Measurements from ENCODE around the gene CLCN2.
A peak's percentile ranks its signal among the peaks of the same experiment; 100 is the strongest.
"Not testable (repeated sequence)": the region's sequence is repeated elsewhere in the genome, so short reads cannot be mapped to it uniquely, and the experiment has no call there.

The CLCN2 gene

DNA sequence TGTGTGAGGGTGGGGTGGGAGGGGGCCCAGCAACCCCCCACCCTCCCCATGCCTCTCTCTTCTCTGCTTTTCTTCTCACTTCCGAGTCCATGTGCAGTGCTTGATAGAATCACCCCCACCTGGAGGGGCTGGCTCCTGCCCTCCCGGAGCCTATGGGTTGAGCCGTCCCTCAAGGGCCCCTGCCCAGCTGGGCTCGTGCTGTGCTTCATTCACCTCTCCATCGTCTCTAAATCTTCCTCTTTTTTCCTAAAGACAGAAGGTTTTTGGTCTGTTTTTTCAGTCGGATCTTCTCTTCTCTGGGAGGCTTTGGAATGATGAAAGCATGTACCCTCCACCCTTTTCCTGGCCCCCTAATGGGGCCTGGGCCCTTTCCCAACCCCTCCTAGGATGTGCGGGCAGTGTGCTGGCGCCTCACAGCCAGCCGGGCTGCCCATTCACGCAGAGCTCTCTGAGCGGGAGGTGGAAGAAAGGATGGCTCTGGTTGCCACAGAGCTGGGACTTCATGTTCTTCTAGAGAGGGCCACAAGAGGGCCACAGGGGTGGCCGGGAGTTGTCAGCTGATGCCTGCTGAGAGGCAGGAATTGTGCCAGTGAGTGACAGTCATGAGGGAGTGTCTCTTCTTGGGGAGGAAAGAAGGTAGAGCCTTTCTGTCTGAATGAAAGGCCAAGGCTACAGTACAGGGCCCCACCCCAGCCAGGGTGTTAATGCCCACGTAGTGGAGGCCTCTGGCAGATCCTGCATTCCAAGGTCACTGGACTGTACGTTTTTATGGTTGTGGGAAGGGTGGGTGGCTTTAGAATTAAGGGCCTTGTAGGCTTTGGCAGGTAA is 15.9 kb downstream of the CLCN2 start:
- DNase-seq (ENCODE audit: low read depth in 2 of 2), result no peak

DNA sequence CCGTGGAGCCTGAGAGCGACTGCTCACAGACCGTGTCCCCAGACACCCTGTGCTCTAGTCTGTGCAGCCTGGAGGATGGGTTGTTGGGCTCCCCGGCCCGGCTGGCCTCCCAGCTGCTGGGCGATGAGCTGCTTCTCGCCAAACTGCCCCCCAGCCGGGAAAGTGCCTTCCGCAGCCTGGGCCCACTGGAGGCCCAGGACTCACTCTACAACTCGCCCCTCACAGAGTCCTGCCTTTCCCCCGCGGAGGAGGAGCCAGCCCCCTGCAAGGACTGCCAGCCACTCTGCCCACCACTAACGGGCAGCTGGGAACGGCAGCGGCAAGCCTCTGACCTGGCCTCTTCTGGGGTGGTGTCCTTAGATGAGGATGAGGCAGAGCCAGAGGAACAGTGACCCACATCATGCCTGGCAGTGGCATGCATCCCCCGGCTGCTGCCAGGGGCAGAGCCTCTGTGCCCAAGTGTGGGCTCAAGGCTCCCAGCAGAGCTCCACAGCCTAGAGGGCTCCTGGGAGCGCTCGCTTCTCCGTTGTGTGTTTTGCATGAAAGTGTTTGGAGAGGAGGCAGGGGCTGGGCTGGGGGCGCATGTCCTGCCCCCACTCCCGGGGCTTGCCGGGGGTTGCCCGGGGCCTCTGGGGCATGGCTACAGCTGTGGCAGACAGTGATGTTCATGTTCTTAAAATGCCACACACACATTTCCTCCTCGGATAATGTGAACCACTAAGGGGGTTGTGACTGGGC is 16.7 kb downstream of the CLCN2 start:
- DNase-seq (ENCODE audit: low read depth in 2 of 2), result no peak

DNA sequence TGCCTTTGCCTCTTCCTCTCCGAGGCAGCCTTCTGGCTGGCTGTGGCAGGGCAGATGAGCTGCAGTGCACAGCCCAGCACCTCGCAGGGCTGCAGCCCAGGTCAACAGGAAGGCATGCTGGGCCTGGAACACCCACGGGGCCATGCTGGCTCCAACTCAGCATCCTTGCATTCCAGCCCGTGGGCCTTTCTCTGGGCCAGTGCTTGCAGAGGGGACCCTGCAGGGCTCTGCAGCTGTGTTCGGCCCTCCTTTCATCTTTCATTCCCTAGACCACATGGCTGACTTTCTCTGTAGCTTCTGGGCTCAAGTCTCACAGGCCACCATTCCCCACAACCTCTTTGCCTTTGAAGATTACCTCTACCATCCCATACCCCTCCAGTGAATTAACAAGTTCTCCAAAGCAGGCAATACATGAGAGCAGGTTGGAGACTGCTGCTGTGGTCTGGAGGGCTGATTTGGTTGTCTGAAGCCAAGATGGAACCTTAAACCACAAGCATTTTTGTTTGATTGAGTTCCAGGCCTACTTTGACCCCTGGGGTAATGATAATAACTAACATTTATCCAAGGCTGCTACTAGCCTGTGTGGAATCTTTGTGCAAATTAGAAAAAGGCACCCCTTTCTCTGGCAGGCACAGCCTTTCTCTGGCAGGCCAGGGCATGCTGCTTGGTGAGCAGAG is 18.1 kb downstream of the CLCN2 start:
- DNase-seq (ENCODE audit: low read depth in 2 of 2), result no peak

DNA sequence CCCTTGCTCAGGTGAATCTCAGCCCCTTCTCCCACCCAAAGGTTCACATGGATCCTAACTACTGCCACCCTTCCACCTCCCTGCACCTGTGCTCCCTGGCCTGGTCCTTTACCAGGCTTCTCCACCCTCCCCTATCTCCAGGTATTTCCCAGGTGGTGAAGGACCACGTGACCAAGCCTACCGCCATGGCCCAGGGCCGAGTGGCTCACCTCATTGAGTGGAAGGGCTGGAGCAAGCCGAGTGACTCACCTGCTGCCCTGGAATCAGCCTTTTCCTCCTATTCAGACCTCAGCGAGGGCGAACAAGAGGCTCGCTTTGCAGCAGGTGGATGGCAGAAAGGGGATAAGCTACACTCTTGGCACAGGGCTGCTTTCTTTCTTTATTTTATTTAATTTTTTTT is 19.5 kb downstream of the CLCN2 start:
- DNase-seq (ENCODE audit: low read depth in 2 of 2), result no peak

DNA sequence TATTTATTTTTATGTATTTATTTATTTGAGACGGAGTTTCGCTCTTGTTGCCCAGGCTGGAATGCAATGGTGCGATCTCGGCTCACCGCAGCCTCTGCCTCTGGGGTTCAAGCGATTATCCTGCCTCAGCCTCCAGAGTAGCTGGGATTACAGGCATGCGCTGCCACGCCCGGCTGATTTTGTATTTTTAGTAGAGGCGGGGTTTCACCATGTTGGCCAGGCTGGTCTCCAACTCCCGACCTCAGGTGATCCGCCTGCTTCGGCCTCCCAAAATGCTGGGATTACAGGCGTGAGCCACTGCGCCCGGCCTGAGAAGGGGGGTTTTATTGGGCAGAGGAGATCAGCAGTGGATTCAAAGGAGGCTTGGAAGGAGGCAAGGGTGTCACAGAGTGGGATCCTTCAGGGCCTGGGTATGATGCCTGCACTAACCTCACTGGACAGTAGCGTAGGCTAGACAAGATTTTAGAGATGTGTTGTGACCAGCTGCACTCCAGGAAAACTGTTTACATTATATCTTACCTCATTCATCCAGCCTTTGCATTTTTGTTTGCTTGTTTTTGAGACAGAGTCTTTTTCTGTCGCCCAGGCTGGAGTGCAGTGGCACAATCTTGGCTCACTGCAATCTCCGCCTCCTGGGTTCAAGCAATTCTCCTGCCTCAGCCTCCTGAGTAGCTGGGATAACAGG is 21.8 kb downstream of the CLCN2 start:
- not testable (repeated sequence) for DNase-seq (ENCODE audit: low read depth in 2 of 2)

DNA sequence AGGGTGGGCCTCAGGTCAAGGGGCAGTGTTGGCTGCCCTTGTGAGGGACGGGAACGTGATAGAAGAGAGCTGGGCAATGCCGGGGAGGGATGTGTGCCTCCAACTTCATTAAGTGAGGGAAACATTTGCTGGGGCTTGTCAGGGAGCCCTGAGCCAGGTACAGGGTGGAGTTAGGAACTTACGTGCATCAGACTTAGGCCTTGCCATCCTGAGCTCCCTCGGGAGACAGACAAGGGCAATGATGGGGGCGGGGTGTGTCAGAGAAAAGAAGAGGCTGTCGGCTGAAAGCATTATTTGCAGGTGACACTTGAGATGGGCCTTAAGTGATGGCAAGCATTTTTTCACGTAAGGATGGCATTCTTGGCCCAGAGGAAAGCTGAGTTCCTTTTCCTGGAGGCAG is 22.4 kb downstream of the CLCN2 start:
- no peak for DNase-seq (ENCODE audit: low read depth in 2 of 2)

DNA sequence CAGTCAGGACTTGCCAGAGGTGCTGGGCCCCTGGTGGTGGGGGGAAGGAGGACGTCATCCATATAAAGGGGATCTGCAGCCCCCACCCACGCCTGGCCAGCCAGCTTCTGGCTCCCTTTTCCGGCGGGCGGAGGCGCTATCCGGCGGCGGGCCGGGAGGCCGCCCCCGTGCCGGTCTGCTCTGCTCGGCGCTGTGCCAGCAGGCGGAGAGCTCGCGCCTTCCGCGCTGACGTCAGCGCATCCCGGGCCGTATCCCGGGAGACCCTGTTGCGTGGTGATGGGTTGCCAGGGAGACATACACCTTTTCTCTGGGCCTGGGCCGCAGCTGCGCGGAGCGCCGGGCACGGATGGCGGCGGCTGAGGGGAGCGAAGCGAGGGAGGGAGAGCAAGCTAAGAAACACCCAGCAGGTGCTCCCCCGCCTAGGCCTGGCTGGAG is 22.9 kb downstream of the CLCN2 start:
- DNase-seq (ENCODE audit: low read depth in 2 of 2), result no peak

DNA sequence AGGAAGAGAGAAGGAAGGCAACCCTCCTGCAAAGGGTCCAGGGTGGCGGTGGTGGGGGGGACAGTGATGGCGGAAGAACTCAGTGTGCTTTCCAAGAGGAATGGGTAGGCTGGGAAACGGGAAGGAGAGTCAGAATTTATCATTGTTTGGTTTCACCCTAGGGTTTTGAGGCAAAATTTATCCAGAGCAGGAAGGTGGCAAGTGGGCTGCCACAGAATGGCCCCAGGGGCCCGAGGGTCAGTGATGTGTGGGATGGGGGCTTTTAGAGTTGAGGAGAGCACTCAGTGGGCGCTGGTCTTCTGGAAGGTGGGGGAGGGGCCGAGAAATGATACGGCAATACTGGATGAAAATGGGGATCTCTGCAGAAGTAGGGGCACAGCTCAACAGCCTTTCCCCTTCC is 23.4 kb downstream of the CLCN2 start:
- no peak for DNase-seq (ENCODE audit: low read depth in 2 of 2)

DNA sequence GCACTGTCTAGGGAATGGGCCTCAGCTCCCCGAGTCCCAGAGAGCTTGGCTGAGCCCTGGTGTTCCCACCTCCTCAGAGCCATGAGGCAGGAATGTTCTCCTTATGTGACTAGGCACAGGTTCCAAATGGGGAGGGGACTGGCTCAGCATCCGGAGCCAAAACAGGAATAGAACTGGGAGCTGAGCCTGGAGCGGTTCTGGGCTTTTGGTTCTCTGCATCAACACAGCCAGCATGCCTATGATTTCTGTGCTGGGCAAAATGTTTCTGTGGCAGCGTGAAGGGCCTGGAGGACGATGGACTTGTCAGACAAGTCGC is 24.0 kb downstream of the CLCN2 start, which contains the start of gene FAM131A:
TSS of gene FAM131A (plus strand) at position 202 of the 316 bp plus-strand sequence. CDS start at position 233, 31 bp downstream.
- no peak for DNase-seq (ENCODE audit: low read depth in 2 of 2)

DNA sequence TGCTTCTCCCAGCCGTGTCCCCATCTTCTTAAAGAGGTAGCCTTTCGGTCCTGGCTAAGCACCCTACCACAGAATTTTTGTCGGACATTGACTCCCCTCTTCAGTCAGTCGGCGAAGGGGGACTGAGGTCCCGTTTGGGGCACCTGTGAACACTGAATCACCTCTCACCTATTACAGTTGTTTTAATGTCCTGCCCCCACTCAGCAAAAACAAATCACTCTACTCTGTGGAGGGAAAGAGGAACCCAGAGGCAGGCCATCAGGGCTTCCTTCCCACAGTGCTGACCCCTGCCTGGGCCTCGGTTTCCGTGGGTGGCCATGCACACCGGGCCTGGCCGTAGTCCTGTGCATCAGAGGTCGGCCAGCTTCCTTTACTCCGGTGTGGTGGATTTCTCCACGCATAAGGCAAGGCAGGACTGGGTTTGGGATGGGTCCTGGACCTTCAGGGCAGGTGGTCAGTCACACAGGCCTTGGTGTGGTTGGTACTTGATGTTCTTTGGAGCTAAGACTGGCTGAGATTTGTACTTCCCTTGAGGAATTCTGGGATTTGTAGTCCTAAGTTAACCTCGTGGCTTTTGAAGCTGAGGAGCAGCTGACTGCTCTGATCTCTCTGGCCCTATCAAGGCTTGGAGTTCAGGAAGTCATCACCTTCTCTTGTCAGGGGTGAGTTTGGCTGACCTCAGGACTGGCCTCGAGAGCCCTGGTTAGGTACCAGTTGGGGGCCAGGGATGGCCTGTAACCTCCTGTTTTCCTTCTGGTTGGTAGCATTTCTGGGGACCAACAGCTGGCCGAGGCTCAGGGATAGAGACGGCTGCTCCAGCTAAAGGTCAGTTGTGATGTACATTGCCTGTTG is 24.6 kb downstream of the CLCN2 start:
- DNase-seq (ENCODE audit: low read depth in 2 of 2), result no peak

DNA sequence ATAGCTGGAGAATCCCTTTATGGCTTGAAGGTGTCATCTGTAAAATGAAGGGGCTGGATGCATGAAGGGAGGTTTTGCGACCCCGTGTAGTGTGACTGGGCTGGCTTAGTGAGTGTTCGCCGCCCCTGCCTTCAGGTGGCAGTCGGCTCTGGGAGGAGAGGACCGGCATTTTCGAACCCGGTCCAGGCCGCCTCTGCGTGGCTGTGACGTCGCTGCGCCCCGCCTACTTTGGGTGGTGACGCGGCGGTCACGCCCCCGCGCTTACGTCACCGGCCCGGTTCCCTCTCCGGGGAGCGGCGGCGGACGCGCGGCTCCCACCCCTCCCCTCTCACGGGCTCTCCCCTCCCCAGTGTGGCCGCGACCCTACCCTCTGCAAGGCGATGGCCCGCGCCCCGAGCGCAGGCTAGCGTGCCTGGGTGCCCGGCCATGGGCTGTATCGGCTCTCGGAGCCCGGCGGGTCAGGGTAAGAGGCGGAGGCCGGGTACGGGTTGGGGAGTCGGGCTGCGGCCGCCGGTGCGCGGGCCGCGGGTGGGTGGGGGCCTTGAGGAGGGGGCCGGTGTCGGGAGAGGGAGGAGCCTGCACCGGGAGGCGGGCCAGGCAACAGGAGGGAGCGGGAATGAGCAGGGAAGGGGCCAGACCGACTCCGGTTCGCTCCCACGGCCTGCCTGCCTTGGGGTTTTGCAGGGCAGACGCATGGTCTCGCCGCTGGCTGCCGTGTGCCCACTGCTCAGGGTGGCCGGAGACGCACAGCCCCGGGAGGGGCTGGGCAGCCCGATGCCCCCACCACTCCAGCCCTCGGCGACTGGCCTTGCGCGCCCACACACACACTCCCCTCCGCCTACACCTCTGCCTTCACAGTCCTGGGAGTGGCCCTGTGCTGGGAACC is 25.5 kb downstream of the CLCN2 start:
- DNase-seq (ENCODE audit: low read depth in 2 of 2), result peak; percentile 71 to 85

DNA sequence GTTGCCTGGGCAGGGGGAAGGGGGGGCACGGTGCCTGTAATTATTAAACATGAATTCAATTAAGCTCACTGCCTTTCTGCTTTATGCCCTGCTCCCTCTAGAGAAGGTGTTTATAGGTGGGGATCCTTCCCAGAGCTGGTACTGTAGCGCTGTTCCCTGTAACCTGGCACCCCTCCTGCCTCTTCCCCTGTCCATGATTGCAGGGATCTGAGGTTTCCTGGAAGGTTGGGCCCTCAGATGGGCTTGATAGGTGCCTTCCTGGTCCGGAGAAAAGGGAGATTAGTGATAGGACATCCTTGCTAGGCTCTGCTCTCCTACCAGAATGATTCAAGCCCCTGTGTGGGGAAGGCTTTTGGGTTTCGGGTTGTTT is 26.1 kb downstream of the CLCN2 start:
- DNase-seq (ENCODE audit: low read depth in 2 of 2), result no peak

DNA sequence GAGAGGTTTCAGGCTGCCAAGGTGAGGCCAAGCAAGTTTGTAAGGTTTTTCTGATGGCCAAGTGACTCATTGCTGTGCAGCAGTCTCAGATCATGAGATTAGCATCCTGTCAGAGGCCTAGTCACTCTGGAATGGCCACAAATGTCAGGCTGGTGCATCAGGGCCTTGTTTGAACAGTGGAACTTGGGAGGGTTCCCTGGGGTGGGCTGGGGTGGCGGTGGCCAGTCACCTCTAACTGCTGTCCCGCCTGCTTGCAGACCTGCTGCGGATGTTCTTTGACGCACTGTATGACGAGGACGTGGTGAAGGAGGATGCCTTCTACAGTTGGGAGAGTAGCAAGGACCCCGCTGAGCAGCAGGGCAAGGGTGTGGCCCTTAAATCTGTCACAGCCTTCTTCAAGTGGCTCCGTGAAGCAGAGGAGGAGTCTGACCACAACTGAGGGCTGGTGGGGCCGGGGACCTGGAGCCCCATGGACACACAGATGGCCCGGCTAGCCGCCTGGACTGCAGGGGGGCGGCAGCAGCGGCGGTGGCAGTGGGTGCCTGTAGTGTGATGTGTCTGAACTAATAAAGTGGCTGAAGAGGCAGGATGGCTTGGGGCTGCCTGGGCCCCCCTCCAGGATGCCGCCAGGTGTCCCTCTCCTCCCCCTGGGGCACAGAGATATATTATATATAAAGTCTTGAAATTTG is 26.8 kb downstream of the CLCN2 start:
- no peak for DNase-seq (ENCODE audit: low read depth in 2 of 2)

DNA sequence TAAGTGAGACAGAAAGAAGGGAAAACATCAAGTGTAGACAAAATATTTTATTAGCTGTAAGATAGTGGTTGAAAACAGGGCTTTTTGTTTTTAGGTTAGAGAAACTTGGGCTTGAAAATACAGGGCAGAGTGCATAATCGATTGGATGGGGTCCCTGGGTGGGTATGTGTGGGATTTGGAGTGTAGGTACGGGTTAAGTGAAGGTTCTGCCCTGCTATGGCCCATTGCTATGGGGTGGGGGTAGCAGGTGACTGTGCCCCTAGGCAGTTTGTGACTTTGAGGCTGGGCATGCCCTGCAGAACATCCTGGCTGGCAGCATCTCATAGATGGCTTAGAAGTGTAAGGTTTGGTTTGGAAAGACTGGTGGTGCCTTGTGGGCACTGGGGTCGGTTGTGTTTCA is 27.7 kb downstream of the CLCN2 start:
- DNase-seq (ENCODE audit: low read depth in 2 of 2), result no peak

DNA sequence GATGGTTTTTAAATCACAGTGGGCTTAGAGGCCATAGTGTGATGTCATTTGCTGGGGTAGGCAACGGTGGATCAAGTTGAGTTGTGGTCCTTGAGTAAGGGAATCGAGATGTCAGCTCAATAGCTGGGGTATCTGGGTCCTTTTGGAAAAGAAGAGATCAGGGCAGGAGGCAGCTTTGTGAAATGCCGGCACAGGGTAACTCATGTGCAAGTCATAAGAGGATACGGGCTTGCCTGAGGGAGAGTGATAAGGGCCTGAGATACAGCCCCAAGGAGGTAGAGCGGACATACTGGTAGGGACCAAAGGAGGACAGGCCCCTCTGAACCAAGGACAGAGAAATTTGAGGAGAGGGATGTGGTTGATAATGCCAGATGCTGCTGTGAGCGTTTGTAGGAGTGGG is 28.2 kb downstream of the CLCN2 start:
- DNase-seq (ENCODE audit: low read depth in 2 of 2), result no peak

DNA sequence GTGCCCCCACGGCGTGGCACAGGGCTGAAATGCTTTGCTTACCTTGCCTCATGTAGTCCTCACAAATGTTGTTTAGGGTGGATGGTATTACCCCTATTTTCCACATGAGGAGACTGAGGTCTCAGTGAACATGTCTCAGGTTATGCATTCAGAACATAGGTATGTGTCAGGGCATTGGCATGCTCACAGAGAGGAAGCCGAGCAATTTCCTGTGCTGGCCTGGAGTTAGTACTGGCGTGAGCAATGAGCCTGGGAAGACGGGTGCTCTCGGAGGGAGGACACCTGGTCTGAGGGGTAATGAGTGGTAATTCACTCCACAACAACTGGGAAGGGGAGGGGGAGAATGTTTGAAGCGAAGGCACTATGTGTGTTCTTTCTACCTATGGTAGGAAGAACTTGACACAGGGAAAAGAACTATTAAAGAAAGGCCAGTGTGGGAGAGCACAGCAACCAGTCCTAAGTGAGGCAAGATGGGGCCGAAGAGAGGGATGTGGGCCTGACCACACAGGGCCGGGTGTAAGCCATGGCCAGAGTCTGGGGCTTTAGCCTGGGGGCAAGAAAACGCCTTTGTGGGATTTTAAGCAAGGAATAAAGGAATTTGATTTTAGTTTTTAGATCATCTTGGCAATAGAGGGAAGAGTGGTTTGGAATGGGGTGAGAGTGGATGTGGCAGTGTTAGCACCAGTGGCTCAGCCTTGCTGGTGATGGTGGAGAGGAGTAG is 28.9 kb downstream of the CLCN2 start:
- DNase-seq (ENCODE audit: low read depth in 2 of 2), result no peak

DNA sequence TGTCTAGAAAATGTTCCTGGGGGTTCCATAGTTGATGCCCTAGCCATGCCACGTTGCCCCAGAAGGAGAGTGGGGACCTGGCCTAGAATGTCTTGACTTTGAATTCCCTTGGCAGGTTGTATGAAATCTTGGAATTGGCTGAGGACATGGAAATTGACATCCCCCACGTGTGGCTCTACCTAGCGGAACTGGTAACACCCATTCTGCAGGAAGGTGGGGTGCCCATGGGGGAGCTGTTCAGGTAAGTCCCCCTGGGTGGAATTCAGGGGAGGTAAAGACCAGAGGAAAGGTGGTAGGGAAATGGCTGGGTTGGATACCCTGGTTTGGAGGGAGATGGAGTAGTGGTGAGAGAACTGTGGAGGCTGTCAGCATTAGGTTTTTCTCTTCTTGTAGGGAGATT is 32.9 kb downstream of the CLCN2 start:
- DNase-seq (ENCODE audit: low read depth in 2 of 2), result no peak

DNA sequence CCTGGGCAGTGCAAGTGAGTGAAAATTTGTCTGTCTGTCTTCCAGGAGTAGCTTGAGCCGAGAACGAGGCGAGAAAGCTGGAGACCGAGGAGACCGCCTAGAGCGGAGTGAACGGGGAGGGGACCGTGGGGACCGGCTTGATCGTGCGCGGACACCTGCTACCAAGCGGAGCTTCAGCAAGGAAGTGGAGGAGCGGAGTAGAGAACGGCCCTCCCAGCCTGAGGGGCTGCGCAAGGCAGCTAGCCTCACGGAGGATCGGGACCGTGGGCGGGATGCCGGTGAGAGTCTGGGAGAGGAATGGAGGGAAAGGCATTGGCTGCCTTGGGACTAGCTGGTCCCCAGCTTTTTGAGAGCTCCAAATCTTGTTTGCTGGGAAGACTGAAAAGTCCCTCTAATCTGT is 34.2 kb downstream of the CLCN2 start:
- no peak for DNase-seq (ENCODE audit: low read depth in 2 of 2)

Data from stimulated activated CD8-positive, alpha-beta memory T cell treated with anti-CD3 and anti-CD28 coated beads, Interleukin-7, amount 100 ng/mL, for 1 hour (primary cell).